RWPE1 (cell line): Measurements from ENCODE around the gene PRDX2.
"Not testable (repeated sequence)": the region's sequence is repeated elsewhere in the genome, so short reads cannot be mapped to it uniquely, and the experiment has no call there.

Experiments used
- CTCF ChIA-PET: fragments of 350-600 bp; sonication (Branson Sonifier 250); formaldehyde crosslinking; extraction: SDS; loops from one replicate; lab custom pipeline; 2021; lab: Yijun Ruan, JAX
- POLR2A ChIA-PET: fragments of 400-600 bp; formaldehyde crosslinking; extraction: SDS; loops from one replicate; lab custom pipeline; 2020; ENCODE audit warnings: antibody characterized with exemption; ENCODE audit not compliant: low non-redundant PET; lab: Yijun Ruan, JAX
- DNase-seq: peaks from one replicate; pipeline ENCODE4 v3.0.0; 2012; ENCODE audit warnings: low spot score
- H3K27ac ChIP-seq: fragments of 450-650 bp; 2 replicates; pipeline ENCODE4 v1.5.1; 2017
- TF ChIP-seq, protein P1 (sequence below): fragments of 450-650 bp; conservative IDR thresholded peaks from 2 replicates; pipeline ENCODE4 v1.5.1; 2017; ENCODE audit warnings: low read depth, mild to moderate bottlenecking

Gene PRDX2

DNA sequence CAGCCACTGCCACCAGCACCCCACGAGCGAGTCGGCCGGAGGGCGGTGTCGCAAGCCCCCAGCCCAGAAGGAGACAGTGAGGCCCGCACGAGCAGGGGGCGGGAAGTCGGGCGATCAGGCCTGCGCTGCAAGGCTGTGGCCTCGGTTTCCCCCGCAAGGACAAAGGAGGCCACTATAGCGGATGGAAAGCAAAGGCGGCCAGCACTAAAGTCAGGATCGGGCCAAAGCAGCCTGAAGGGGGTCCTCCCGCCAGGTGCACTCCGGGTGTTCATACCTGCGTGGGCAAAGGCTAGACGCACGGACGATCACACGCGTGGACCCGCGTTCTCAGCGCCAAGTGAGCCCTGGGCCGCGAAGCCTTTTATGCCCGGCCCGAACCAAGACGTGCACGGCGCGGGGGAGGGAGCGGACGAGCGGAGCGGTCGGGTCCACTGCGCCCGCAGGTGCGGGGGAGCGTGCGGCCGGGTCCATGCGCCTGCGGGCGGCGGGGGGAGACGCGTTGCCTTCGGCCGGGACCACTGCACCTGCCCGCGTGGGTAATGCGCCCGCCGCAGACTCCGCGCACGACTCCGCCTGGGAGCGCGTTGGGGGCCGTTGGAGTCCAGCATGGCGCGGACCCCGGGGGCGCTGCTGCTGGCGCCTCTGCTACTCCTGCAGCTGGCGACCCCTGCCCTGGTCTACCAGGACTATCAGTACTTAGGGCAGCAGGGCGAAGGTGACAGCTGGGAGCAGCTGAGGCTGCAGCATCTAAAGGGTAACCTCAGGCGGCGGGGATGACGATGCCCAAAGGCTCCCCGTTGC, at the start of gene PRDX2, which contains the start of gene THSD8:
TSS of gene PRDX2 (minus strand) at position 335 of the 801 bp plus-strand sequence. CDS start 539 bp downstream, outside the sequence.
TSS of gene THSD8 (plus strand) at position 604 of the 801 bp plus-strand sequence. CDS start at position 607, 3 bp downstream.
- ChIA-PET POLR2A (no interaction called here), CTCF (interaction anchor here (0.5 to 1.2 kb wide), 5 partner anchors 24 to 45 kb away, joined by 3 to 8 read pairs (median 3); no protein-coding TSS in a partner anchor)
- H3K27ac ChIP-seq = peak within 1 kb of the TSS; percentile 100
- DNase-seq = peak; percentile 79
- TF ChIP-seq, protein P1, sequence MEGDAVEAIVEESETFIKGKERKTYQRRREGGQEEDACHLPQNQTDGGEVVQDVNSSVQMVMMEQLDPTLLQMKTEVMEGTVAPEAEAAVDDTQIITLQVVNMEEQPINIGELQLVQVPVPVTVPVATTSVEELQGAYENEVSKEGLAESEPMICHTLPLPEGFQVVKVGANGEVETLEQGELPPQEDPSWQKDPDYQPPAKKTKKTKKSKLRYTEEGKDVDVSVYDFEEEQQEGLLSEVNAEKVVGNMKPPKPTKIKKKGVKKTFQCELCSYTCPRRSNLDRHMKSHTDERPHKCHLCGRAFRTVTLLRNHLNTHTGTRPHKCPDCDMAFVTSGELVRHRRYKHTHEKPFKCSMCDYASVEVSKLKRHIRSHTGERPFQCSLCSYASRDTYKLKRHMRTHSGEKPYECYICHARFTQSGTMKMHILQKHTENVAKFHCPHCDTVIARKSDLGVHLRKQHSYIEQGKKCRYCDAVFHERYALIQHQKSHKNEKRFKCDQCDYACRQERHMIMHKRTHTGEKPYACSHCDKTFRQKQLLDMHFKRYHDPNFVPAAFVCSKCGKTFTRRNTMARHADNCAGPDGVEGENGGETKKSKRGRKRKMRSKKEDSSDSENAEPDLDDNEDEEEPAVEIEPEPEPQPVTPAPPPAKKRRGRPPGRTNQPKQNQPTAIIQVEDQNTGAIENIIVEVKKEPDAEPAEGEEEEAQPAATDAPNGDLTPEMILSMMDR = no peak

DNA sequence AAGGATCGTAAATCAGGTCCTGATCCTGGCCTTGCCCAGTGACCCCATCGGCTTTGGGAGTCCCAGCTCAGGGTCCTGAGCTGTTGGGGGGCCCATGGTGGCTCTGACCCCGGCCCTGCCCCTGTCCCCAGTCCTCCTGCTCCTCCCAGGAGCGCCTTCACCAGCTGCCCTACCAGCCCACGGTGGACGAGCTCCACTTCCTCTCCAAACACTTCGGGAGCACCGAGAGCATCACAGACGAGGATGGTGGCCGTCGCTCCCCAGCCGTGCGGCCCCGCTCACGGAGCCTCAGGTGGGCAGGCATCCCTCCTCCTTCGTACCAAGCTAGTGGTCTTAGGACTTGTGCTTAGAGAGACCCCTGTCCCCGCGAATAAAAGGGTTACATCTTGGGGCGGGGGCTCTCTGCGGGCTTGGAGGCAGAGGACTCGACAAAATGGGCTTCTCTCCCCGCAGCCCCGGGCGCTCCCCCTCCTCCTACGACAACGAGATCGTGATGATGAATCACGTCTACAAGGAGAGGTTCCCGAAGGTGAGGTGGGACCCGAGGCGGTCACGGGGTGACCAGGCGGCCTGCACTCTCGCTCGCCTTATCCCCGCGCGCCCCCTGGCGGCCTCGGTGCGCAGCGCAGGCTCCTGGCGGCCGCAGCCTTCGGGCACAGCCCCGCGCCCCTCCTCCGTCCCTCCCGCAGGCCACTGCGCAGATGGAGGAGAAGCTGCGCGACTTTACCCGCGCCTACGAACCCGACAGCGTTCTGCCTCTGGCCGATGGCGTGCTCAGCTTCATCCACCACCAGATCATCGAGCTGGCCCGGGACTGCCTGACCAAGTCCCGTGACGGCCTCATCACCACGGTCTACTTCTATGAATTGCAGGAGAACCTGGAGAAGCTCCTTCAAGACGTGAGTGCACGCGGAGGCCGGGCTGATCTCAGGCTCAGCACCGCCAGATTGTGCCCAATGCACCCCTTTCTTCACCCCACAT, 45.8 kb upstream of the PRDX2 start:
- TF ChIP-seq, protein P1 = peak; percentile 98
- no peak overlapping the region; the same call in 1 of the 2 replicates for H3K27ac ChIP-seq
- CTCF ChIA-PET = interaction anchor here (0.6 to 2.9 kb wide), 37 partner anchors 10 to 273 kb away, joined by 3 to 25 read pairs (median 4); partner anchors contain the start of genes BEST2, GCDH, RNASEH2A and SYCE2
- POLR2A ChIA-PET = interaction anchor here (0.7 kb wide), 1 partner anchor 11 kb away, joined by 3 read pairs; no protein-coding TSS in a partner anchor
- peak; percentile 85 for DNase-seq

DNA sequence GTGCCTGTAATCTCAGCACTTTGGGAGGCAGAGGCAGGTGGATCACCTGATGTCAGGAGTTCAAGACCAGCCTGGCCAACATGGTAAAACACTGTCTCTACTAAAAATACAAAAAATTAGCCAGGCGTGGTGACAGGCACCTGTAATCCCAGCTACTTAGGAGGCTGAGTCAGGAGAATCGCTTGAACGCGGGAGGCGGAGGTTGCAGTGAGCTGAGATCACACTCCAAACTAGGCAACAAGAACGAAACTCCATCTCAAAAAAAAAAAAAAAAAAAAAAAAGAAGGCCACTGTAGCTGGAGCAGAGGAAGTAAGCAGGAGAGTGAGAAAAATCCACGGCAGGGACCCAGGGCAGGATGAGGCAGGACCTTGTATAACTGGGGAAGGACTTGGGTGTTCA, 45.0 kb upstream of the PRDX2 start:
- POLR2A ChIA-PET, H3K27ac ChIP-seq, DNase-seq: not testable (repeated sequence)
- CTCF ChIA-PET = interaction anchor here (0.6 to 2.9 kb wide), 11 partner anchors 11 to 130 kb away, joined by 3 to 25 read pairs (median 5); no protein-coding TSS in a partner anchor

DNA sequence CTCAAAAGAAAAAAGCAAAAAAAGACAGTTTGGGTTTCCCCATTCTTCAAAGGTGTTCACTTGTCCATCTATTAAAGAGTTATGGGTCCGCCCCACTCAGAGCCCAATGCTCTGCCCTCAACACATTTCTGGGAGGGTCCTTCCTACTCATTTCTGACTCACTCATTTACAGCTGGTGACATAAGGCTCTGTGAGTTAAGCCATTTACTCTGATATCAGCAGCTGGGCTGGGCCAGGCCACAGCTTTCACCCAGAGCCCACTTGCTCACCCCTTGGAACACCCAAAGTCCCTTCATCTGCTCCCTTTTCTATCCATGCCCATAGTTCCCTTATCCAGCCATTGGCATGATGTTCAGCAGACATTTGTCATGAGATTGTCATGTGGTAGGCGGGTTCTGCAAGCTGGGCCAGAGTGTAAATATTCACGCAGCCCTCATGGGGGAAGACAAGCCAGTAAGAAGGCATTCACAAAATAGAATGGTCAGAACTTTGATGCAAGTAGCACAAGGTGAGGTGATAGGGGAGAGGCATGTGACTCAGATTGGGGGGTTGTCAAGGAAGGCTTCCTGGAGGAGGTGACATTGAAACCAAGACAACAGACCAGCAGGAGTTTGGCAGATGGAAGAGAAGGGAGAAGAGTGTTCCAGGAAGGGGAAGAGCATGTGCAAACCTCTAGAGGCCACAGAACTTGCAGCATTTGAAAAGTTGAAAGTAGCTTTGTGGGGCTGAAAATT, 42.6 kb upstream of the PRDX2 start:
- ChIA-PET POLR2A (no interaction called here), CTCF (interaction anchor here (0.6 to 1.0 kb wide), 3 partner anchors 86 to 1762 kb away, joined by 3 to 4 read pairs (median 3); no protein-coding TSS in a partner anchor)
- TF ChIP-seq, protein P1 = no peak
- no peak for DNase-seq
- H3K27ac ChIP-seq = no peak overlapping the region

GRCh38 chr19:12843328-12843727, 41.7 kb upstream of the PRDX2 start:
- ChIA-PET POLR2A (no interaction called here), CTCF (no interaction called here)
- TF ChIP-seq, protein P1 = no peak
- no peak for DNase-seq
- no peak overlapping the region for H3K27ac ChIP-seq

- ChIA-PET CTCF (no interaction called here), POLR2A (no interaction called here)
Observed at GRCh38 chr19:12842511-12842910, 40.9 kb upstream of the PRDX2 start.

More at GRCh38 chr19:12842511-12842910, 40.9 kb upstream of the PRDX2 start:
- TF ChIP-seq, protein P1 = no peak
- H3K27ac ChIP-seq = no peak overlapping the region
- no peak for DNase-seq
